Measurements from ENCODE around the gene KIF26A.

- TF ChIP-seq CTCF (IDR thresholded peaks at IDR 0.05) (no peak), POLR2A (IDR thresholded peaks at IDR 0.05) (no peak)
Measured at GRCh38 chr14:104125011-104125410, 13.4 kb upstream of the KIF26A start.
